ENCODE results near the gene CEBPA.

DNA sequence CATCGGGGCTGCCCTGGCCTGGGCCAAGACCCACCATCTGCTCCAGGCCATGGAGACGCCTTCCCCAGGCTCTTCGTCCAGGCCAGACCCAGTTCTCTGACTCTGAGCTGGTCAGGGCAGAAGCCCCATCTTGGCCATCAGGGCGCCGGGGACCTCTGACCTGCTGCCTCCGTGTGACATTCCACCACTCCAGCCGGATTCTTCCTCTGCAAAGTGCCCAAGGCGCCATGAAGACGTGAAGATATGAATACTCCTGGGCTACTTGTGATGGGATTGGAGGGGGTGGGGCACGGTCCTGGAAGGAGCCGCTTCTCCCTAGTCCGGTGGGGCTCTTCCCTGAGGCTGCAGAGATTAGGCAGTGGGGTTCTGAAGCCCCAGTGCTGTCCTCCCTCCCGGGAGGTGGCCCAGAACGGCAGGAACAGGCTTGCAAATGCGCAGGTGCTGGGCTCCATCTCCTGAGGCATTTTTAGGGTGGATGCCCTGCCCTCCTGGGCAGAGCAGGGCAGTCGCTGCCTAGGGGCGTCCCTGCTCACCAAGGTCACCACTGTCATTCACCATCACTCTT is 50.7 kb downstream of the CEBPA start:
- TF ChIP-seq, protein P1, sequence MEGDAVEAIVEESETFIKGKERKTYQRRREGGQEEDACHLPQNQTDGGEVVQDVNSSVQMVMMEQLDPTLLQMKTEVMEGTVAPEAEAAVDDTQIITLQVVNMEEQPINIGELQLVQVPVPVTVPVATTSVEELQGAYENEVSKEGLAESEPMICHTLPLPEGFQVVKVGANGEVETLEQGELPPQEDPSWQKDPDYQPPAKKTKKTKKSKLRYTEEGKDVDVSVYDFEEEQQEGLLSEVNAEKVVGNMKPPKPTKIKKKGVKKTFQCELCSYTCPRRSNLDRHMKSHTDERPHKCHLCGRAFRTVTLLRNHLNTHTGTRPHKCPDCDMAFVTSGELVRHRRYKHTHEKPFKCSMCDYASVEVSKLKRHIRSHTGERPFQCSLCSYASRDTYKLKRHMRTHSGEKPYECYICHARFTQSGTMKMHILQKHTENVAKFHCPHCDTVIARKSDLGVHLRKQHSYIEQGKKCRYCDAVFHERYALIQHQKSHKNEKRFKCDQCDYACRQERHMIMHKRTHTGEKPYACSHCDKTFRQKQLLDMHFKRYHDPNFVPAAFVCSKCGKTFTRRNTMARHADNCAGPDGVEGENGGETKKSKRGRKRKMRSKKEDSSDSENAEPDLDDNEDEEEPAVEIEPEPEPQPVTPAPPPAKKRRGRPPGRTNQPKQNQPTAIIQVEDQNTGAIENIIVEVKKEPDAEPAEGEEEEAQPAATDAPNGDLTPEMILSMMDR (IDR thresholded peaks at IDR 0.05), result no peak
- no peak for TF ChIP-seq POLR2A (IDR thresholded peaks at IDR 0.05)
